GM06990 (cell line): Measurements from ENCODE around the gene MYRFL.

ENCODE experiments used
- DNase-seq: peaks from one replicate; pipeline ENCODE4 v3.0.0-alpha.2; 2011; ENCODE audit not compliant: insufficient read length; ENCODE audit errors: extremely low read depth
- H3K27me3 ChIP-seq: replicated peaks from 2 replicates; pipeline ENCODE4 v1.6.0; 2011; ENCODE audit warnings: low read length; ENCODE audit not compliant: control insufficient read depth, insufficient read depth
- H3K36me3 ChIP-seq: 2 replicates; pipeline ENCODE4 v1.5.1; 2011; ENCODE audit warnings: low read length; ENCODE audit not compliant: control insufficient read depth, insufficient read depth
- H3K4me3 ChIP-seq: replicated peaks from 2 replicates; pipeline ENCODE4 v1.5.1; 2011; ENCODE audit warnings: low read depth, mild to moderate bottlenecking, control low read depth, low read length
- CTCF ChIP-seq: IDR thresholded peaks from 2 replicates; pipeline ENCODE4 v1.5.1; 2011; ENCODE audit warnings: low read length, control low read depth, mild to moderate bottlenecking, inconsistent platforms; ENCODE audit not compliant: insufficient read depth, poor library complexity, severe bottlenecking

MYRFL gene

GRCh38 chr12:69904777-69905176 is 79.8 kb downstream of the MYRFL start:
- no peaks in the 10 kb centered on the region for H3K36me3 ChIP-seq
- H3K4me3 ChIP-seq: no peak overlapping the region
- DNase-seq: no peak
- TF ChIP-seq CTCF: no peak
- H3K27me3 ChIP-seq: no peaks in the 10 kb centered on the region

GRCh38 chr12:69905801-69906200 is 80.8 kb downstream of the MYRFL start:
- no peak for TF ChIP-seq CTCF
- Histone ChIP-seq H3K4me3 (no peak overlapping the region), H3K27me3 (no peaks in the 10 kb centered on the region), H3K36me3 (no peaks in the 10 kb centered on the region)
- no peak for DNase-seq

- DNase-seq: peak; percentile 36
- no peak overlapping the region for H3K4me3 ChIP-seq
- H3K36me3 ChIP-seq: no peaks in the 10 kb centered on the region
- H3K27me3 ChIP-seq: no peaks in the 10 kb centered on the region
- TF ChIP-seq CTCF: no peak
Measured at GRCh38 chr12:69906411-69907216, 81.6 kb downstream of the MYRFL start.

- TF ChIP-seq CTCF: no peak
- H3K36me3 ChIP-seq: no peaks in the 10 kb centered on the region
Measured at GRCh38 chr12:69908203-69908602, 83.2 kb downstream of the MYRFL start.

GRCh38 chr12:69910694-69911093 is 85.7 kb downstream of the MYRFL start:
- H3K36me3 ChIP-seq: no peaks in the 10 kb centered on the region
- no peaks in the 10 kb centered on the region for H3K27me3 ChIP-seq
- no peak for TF ChIP-seq CTCF
- H3K4me3 ChIP-seq: no peak overlapping the region
- DNase-seq: no peak

More at GRCh38 chr12:69908203-69908602, 83.2 kb downstream of the MYRFL start:
- no peak for DNase-seq
- Histone ChIP-seq H3K4me3 (no peak overlapping the region), H3K27me3 (no peaks in the 10 kb centered on the region)

- H3K27me3 ChIP-seq: no peaks in the 10 kb centered on the region
- no peak for DNase-seq
- H3K36me3 ChIP-seq: no peaks in the 10 kb centered on the region
- TF ChIP-seq CTCF: no peak
- no peak overlapping the region for H3K4me3 ChIP-seq
Measured at GRCh38 chr12:69913526-69913925, 88.5 kb downstream of the MYRFL start.
